Mucosa of descending colon (tissue), 3 donors: Measurements from ENCODE around the gene SCYGR6. TPM values are rescaled to one million over a fixed set of nuclear protein-coding genes. Genes with fewer than 3 reads are reported as not detected.
A peak's percentile ranks its signal among the peaks of the same experiment; 100 is the strongest.

Experiments
- ATAC-seq: fragments of 200-7000 bp; cut with Tn5 transposase; one replicate; pipeline ENCODE4 v1.9.1; 2020; ENCODE audit warnings: mild to moderate bottlenecking, moderate library complexity
- DNase-seq, 3 donors: peaks; one replicate each; pipeline ENCODE4 v3.0.0-alpha.2; 2020
- H3K36me3 ChIP-seq: fragments of 200-600 bp; one replicate; pipeline ENCODE4 v1.8.0; 2021; ENCODE audit warnings: low read depth, mild to moderate bottlenecking
- H3K4me1 ChIP-seq: fragments of 200-600 bp; one replicate; pipeline ENCODE4 v1.8.0; 2021; ENCODE audit warnings: low read depth, mild to moderate bottlenecking
- H3K4me3 ChIP-seq: fragments of 200-600 bp; one replicate; pipeline ENCODE4 v1.8.0; 2021; ENCODE audit warnings: mild to moderate bottlenecking
- H3K9me3 ChIP-seq: fragments of 200-600 bp; one replicate; pipeline ENCODE4 v1.8.0; 2021; ENCODE audit warnings: mild to moderate bottlenecking
- intact Hi-C, 2 donors: fragments of 100-400 bp; cut with DNase I in 1 of 2; cut with micrococcal nuclease in 1 of 2; formaldehyde crosslinking; loops; one replicate each; pipeline versions ENCODE4 v1.11.0 to v1.11.1; 2022; cut with DNase I, micrococcal nuclease
- total RNA-seq, 3 donors: library from RNA; stranded (reverse); fragmentation: NEBNext Ultra II Directional in 2 of 3; extraction: Animal tissue kit (Norgen Biotek cat#: 25700) in 2 of 3; gene quantifications; one replicate each; pipeline versions ENCODE4 v1.2.1 to v1.2.4, GENCODE V29; 2021 to 2023
- TF ChIP-seq, protein P1 (sequence below): fragments of 200-600 bp; IDR thresholded peaks from one replicate; pipeline ENCODE4 v1.8.0; 2022; ENCODE audit warnings: antibody characterized with exemption, mild to moderate bottlenecking
- donor health status: DM: no; HTN: no; CAD: no; lungs with moderate emphysema.
- donor health status: DM: no; HTN: no; CAD: no.
- donor health status: DM: no; HTN: yes; CAD: no.

The SCYGR6 gene
- total RNA-seq, 3 donors from 2014 or later = not detected

DNA sequence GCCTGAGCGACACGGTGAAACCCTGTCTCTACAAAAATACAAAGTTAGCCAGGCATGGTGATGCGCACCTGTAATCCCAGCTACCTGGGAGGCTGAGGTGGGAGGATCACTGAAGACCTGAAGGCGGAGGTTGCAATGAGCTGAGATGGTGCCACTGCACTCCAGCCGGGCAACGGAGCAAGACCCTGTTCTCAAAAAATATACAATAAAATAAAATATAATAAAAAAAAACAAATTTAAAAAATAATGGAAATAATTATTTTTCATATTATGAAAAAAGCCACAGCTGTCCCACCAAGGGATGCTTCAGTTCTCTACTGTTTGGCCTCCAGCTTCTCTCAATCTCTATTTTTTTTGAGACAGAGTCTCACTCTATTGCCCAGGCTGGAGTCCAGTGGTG is 17.2 kb downstream of the SCYGR6 start:
- H3K4me3 ChIP-seq = no peak overlapping the region
- ATAC-seq = no peak
- H3K4me1 ChIP-seq = no peaks in the 10 kb centered on the region
- no peak for DNase-seq
- TF ChIP-seq, protein P1, sequence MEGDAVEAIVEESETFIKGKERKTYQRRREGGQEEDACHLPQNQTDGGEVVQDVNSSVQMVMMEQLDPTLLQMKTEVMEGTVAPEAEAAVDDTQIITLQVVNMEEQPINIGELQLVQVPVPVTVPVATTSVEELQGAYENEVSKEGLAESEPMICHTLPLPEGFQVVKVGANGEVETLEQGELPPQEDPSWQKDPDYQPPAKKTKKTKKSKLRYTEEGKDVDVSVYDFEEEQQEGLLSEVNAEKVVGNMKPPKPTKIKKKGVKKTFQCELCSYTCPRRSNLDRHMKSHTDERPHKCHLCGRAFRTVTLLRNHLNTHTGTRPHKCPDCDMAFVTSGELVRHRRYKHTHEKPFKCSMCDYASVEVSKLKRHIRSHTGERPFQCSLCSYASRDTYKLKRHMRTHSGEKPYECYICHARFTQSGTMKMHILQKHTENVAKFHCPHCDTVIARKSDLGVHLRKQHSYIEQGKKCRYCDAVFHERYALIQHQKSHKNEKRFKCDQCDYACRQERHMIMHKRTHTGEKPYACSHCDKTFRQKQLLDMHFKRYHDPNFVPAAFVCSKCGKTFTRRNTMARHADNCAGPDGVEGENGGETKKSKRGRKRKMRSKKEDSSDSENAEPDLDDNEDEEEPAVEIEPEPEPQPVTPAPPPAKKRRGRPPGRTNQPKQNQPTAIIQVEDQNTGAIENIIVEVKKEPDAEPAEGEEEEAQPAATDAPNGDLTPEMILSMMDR = no peak
- intact Hi-C loops = no loop called here
- H3K36me3 ChIP-seq = no peaks in the 10 kb centered on the region
- no peaks in the 10 kb centered on the region for H3K9me3 ChIP-seq

DNA sequence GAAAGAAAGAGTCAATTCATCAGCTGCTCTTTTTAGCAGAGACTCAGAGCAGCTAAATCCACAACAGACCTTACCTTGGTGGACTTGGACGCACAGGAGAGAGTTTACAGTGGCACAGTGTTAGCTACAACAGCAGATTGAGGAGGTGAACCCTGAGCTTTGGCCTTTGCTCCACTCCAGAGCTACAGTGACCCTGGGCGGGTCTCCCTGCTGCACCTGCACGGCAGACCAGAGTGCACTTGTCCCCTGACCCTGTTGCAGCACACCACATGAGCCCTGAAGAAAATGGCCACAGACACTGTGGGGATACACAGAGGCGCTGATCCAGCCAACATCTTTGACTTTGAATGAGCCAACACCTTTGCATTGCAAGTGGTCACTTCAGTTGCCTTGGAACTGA is 17.7 kb downstream of the SCYGR6 start:
- intact Hi-C loops = no loop called here
- no peaks in the 10 kb centered on the region for H3K9me3 ChIP-seq
- ATAC-seq (peak; percentile 95), DNase-seq (peak; percentile 56 to 70 (median 65))
- no peak overlapping the region for H3K4me3 ChIP-seq
- H3K4me1 ChIP-seq = no peaks in the 10 kb centered on the region
- no peaks in the 10 kb centered on the region for H3K36me3 ChIP-seq
- TF ChIP-seq, protein P1 = no peak

DNA sequence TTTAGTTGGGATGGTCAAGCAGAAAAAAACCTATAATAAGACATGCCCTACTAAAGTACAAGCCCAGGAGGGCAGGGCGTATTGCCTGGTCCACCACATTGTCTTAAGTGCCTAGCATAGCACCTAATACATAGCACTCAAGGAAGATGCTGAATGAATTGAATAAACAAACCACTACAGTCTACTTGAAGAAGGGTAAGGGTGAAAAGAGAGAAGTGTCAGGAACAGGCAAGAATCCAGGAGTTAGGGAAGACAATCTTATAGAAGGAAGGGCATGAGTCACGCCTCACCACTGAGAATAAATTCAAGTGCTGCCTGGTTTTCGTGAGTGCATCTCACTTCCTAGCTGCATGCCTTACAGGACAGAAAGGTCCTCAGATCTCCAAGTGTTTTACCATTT is 20.6 kb downstream of the SCYGR6 start:
- ATAC-seq = peak; percentile 24
- H3K36me3 ChIP-seq = no peaks in the 10 kb centered on the region
- intact Hi-C loops = no loop called here
- TF ChIP-seq, protein P1 = no peak
- H3K4me1 ChIP-seq = peaks cover 3% of the 10 kb centered on the region
- no peak overlapping the region for H3K4me3 ChIP-seq
- DNase-seq = no peak
- H3K9me3 ChIP-seq = no peaks in the 10 kb centered on the region

DNA sequence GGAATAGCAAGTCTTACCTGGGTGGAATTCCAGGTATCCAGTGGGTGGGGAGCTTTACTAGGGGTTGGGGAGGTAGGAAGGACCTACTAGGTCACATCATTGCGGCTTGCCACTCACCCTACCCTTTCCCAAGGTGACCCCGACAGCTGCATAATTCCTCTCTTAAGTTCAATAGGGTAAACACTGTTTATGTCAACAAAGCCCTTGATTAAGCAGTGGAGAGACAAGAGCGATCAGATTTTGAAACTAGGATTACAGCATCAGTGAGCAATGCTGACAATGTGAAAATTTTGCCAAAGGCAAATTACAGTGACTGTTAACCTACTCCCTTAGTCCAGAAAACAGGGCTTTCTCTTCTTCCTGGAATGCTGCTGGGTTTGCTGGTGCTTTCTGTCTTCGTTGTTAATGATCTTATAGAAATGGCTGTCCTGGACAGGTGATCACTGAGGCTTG is 21.3 kb downstream of the SCYGR6 start:
- ATAC-seq (no peak), DNase-seq (no peak)
- Histone ChIP-seq H3K4me1 (peaks cover 3% of the 10 kb centered on the region), H3K9me3 (no peaks in the 10 kb centered on the region), H3K4me3 (no peak overlapping the region), H3K36me3 (no peaks in the 10 kb centered on the region)
- intact Hi-C loops = no loop called here
- TF ChIP-seq, protein P1 = no peak

DNA sequence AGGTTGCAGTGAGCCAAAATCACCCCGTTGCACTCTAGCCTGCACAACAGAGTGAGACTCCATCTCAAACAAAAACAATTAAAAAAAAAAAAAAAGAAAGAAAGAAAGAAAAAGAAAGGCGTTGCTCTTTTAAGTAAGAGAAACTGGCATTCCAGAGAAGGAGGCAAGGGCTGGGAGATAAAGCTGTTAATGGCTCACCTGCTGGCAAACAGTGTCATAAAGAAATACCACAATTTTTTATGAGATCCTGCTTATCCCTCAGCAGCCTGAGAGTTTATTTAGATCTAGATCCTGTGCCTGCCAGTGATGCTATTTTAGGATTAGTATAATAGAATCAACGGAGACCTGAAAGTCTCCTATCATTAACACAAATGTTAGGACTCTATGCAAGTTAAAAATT is 23.0 kb downstream of the SCYGR6 start:
- peak; percentile 89 for ATAC-seq
- DNase-seq = peak in 1 of 3 donors; percentile 57
- no peak overlapping the region for H3K4me3 ChIP-seq
- intact Hi-C loops = no loop called here
- H3K9me3 ChIP-seq = no peaks in the 10 kb centered on the region
- peaks cover 3% of the 10 kb centered on the region for H3K4me1 ChIP-seq
- no peaks in the 10 kb centered on the region for H3K36me3 ChIP-seq
- TF ChIP-seq, protein P1 = no peak
